SH-SY5Y (cell line): ENCODE data around the gene PLEKHA5.

Experiments used
- GATA2 ChIP-seq: IDR thresholded peaks from 2 replicates; pipeline ENCODE4 v1.6.1; 2011; ENCODE audit warnings: mild to moderate bottlenecking, low read depth, low read length
- GATA3 ChIP-seq: IDR thresholded peaks from 2 replicates; pipeline ENCODE4 v1.6.1; 2011; ENCODE audit warnings: low read depth, mild to moderate bottlenecking, low read length, moderate library complexity

The PLEKHA5 gene

DNA sequence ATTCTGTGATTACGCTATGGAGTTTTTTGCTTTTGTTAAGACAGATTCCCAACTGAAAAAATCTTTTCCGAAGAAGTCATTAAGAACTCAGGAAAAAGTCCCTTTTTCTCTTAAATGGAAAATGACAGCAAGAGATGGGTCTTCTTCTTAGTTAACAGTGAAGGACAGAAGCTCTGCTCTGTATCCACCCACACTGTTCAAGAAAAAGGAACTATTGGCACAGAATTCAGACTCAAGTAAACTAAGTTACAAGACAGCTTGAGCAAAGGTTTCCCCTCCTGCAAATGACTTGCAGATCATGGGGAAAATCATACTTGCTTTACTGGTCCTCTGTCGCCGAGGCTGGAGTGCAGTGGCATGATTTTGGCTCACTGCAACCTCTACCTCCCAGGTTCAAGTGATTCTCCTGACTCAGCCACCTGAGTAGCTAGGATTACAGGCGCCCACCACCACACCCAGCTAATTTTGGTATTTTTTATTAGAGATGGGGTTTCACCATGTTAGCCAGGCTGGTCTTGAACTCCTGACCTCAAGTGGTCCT, 172.6 kb downstream of the PLEKHA5 start:
- no peak for TF ChIP-seq GATA2
- no peak for TF ChIP-seq GATA3

DNA sequence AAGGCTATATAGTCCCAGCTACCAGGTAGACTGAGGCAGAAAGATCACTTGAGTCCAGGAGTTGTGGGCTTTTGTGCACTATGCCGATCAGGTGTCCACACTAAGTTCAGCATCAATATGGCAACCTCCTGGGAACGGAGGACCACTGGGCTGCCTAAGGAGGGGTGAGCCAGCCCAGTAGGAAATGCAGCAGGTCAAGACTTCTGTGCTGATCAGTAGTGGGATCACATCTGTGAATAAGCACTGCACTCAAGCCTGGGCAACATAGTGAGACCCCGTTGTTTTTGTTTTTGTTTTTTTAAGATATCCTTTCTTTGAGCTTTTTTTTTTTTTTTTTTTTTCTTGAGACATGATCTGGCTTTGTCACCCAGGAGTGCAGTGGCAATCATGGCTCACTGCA, 174.0 kb downstream of the PLEKHA5 start:
- no peak for TF ChIP-seq GATA2
- no peak for TF ChIP-seq GATA3

DNA sequence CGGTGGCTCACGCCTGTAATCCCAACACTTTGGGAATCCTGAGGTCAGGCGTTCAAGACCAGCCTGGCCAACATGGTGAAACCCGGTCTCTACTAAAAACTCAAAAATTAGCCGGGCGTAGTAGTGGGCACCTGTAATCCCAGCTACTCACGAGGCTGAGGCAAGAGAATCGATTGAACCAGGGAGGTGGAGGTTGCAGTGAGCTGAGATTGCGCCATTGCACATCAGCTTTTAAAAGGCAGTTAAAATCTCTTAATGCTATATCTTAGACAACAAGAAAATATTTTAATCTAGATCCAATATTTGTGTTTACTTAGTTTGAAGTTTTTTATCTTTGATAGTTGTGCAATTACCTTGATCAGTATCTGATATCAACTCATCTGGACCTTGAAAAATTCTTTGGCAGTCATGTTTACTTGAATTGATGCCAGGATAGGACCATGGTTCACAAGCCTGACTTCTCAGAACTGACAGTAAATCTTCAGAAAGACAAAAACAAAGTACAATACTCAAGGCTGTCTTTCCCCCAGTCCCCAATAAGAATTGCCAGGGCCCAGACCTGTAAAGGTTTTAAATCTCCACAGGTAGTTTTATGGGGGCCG, 174.7 kb downstream of the PLEKHA5 start:
- TF ChIP-seq GATA3 (no peak), GATA2 (no peak)

DNA sequence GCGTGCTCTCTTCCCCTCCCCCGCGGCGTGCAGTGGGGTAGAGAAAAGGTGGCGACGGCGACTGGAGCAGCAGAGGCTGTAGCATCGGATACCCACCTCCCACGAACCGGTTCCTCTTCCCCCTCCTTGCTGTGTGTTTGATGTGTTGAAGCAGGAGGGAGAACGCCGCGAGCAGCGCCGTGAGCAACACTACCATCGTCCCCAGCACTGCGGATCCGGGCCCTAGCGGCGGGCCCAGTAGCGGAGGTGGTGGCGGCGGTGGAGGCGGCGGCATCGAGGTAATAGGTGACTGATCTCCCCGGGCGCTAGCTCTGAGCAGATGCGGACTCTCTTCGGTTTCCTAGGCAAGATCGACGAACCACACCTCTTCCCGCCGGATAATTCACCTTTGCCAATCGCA, 176.8 kb downstream of the PLEKHA5 start:
- TF ChIP-seq GATA3 (no peak), GATA2 (no peak)

DNA sequence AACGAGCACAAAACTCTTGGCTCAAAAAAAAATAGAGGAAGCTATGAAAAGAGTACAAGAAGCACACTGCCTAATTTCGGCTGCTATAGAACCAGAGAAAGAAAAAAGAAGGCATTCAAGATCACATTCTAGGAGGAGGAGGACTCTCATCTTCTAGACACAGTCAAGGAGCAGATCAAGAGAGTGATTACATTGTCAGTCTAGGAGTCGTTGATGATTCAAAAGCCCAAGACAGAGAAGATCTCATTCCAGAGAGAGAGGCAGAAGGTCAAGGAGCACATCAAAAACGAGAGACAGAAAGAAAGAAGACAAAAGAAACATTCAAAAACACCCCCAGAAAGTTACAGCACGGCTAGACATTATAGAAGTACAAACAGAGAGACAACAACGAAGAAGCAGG, 177.9 kb downstream of the PLEKHA5 start:
- TF ChIP-seq GATA2: no peak

DNA sequence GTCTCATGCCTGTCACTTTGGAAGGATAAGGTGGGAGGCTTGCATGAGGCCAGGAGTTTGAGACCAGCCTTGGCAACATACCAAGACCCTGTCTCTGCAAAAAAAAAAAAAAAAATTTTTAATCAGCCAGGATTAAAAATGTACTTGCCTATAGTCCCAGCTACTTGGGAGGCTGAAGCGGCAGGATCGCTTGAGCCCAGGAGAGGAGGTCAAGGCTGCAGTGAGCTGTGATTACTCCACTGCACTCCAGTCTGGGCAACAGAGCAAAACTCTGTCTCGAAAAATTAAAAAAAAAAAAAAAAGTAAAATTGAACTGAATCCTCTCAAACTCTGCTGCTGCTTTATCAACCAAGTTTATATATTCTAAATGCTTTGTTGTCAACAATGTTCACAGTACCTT, 181.6 kb downstream of the PLEKHA5 start:
- no peak for TF ChIP-seq GATA2
- TF ChIP-seq GATA3: no peak

DNA sequence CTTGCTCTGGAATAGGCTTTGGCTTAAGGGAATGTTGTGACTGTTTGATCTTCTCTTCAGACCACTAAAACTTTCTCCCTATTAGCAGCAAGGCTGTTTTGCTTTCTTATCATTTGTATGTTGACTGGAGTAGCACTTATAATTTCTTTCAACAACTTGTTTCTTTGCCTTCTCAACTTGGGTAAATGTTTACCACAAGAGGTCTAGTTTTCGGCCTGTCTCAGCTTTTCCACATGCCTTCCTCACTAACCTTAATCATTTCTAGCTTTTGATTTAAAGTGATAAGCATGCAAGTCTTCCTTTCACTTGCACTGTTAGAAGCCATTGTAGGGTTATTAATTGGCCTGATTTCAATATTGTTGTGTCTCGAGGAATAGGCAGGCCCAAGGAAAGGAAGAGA, 183.1 kb downstream of the PLEKHA5 start:
- TF ChIP-seq GATA3: no peak
- TF ChIP-seq GATA2: no peak

DNA sequence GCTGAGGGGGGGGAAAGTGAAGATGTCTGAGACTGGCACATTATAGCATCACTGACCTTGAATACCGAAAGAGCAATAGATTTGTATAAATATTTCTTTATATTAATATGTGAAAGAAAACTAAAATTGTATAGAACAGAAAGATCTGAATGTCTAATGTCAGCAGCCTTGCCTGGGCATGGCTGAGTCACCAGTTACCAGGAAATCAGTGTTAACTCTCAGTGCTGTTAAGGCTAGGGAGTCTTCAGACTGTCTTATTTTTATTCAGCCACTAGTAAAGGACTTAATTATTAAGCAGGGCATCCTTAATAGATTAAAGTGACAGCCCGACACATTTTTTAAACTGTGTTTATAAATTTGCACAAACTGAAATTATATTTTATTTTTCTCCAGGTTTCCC, 186.9 kb downstream of the PLEKHA5 start:
- TF ChIP-seq GATA2 (no peak), GATA3 (no peak)

DNA sequence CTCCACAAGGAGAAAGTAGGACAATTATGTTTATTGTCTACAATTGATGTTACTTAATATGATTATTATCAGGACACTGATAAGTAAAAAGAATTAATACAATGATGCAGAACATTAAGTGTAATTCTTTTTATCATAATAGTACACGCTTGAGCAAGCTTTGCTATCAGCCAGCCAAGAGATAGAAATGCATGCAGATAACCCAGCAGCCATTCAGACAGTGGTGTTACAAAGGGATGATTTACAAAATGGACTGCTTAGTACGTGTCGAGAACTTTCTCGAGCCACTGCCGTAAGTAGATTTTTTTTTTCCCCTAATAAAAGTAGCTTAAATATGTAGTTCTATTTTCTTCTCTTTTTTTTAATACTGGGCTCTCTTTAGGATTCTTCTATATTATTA, 192.8 kb downstream of the PLEKHA5 start:
- TF ChIP-seq GATA2: no peak

DNA sequence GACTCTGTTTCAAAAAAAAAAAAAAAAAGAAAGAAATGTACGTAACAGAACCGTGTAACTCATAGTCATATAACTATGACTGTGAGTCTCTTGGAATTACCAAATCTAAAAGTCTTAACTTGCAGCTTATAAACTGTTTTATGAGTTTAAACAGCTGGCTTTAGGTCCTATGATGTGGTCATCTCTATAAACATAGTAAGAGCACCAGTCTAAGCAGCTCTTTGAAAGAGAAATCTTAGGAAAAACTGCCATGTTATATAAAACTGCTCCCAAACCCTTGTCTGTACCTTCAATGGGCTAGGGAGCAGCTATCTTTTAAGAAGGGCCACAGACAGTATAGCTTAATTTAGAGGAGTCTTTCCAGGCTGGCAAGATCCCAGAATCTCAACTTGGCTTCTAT, 194.3 kb downstream of the PLEKHA5 start:
- TF ChIP-seq GATA2: no peak
- no peak for TF ChIP-seq GATA3

DNA sequence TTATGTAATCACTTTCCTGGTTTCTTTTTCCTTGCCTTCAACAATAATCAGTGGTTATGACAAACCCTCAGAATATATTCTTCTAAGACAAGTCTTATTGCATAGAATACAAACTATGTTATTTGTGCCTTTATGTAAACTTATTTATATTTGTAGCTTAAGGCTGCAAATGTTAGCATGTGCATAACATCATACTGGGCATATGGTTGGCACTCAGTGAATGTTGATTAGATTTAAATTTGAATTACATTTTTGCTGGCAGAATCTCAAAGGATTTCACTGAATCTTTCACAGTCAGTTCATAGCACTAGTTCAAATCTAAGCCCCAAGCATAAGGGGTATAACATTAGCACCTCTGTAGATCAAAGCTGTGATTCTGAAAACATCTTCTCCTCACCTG, 196.6 kb downstream of the PLEKHA5 start:
- TF ChIP-seq GATA2 (no peak), GATA3 (no peak)

DNA sequence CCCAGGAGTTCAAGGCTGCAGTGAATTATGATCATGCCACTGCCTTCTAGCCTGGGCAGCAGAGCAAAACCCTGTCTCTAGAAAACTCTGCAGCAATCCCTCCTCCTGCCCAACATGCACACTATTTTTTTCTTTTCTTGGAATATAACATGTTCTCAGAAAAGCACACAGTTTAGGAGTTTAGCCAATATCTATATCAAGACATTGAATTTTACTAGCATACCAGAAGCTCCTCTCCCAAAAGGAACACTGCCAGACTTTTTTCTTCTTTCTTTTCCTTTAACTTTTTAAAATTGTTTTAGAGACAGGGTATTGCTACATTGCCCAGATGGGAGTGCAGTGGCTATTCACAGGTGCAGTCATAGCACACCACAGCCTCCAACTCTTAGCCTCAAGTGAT, 202.7 kb downstream of the PLEKHA5 start:
- TF ChIP-seq GATA2 (no peak), GATA3 (no peak)

DNA sequence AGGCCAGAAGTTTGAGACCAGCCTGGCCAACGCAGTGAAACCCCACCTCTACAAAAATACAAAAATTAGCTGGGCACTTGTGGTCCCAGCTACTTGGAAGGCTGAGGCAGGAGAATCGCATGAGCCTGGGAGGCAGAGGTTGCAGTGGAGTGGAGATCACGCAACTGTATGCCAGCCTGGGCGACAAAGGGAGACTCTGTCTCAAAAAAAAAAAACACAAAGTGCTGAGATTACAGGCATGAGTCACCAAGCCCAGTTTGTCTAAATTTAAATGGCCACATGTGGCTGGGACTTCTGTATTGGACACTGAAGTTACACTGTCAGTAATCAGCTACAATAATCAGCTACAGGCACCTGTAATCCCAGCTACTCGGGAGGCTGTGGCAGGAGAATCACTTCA, 208.9 kb downstream of the PLEKHA5 start:
- no peak for TF ChIP-seq GATA2
- no peak for TF ChIP-seq GATA3

DNA sequence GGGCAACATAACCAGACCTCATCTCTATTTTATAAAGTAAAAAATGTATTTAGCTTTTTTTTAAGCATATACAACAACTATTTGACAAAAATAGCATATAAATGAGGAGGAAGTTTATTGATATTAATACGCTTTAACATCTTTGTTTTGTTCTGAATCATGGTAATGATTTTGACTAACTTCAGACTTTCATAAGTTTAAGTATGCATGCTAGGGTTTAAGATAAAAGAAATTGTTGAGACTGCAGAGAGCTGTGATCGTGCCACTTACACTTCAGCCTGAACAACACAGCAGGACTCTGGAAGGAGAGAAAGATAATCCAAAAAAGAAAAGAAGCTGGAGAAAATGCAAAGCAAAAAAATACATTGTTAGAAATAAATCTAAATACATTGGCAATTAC, 221.8 kb downstream of the PLEKHA5 start:
- no peak for TF ChIP-seq GATA3
- TF ChIP-seq GATA2: no peak

DNA sequence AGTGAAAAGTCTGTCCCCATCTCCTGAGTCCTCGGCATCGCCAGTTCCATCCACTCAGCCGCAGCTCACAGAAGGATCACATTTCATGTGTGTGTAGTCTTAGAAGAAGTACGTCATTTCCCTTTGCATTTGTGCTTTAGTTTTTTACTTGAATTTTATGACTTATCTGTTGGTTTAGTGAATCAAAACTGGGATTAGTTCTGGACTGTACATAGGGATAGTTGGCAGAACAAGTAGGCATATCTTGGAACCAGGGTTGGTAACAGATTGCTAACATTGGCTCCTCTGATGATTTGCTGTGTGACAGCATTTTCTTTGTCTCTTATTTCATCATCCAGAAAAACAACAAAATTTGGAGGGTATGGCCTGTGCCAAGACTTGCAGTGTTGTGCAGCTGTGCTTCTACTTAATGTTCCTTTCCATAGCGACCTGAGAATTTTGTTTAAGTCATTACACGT, 240.2 kb downstream of the PLEKHA5 start:
- no peak for TF ChIP-seq GATA3
- no peak for TF ChIP-seq GATA2

DNA sequence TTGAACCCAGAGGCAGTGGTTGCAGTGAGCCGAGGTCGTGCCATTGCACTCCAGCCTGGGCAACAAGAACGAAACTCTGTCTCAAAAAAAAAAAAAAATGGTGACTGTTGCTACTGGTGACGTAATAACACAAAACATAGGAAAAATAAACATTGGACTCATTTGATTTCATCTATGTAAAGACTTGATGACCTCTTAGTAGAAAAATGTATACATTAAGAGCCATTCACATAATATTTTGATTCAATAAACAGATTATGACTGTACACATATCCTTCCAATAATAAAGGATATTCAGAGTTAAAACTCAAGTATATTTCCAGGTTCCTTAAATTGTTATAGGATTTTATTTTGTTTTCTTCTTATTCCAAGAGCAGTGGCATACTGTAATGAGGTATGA, 244.1 kb downstream of the PLEKHA5 start:
- TF ChIP-seq GATA3: no peak
- TF ChIP-seq GATA2: no peak

DNA sequence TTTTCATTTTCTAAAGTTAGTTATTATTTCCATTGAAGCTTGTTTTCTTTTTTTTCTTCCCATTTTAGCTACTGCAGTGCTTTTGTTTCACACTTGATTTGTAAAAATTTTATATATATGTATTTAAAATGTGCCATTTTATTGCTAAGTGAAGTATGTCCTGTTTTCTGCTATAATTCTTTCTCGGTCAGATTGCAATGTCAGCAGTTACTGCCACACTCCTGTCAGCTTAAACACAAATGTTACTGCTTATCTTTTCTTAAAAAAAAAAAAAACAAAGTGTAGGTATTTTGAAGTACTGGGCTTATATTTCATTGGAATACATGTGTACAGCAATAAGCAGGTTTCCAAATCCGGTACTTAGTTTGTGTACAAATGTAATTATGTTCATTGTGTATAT, 246.4 kb downstream of the PLEKHA5 start:
- no peak for TF ChIP-seq GATA2
- no peak for TF ChIP-seq GATA3
